HCT116 (cell line): ENCODE results near the gene FHOD3. TPM values are rescaled to one million over a fixed set of nuclear protein-coding genes. Genes with fewer than 3 reads are reported as not detected.

Experiments used
- ATAC-seq: fragments of 200-7000 bp; cut with Tn5 transposase; 2 replicates; pipeline ENCODE4 v1.9.1; 2020; ENCODE audit warnings: mild to moderate bottlenecking, moderate library complexity
- BruUV-seq: library from RNA; stranded (reverse); fragments of 400-500 nt; replicated peaks from 2 replicates; lab custom pipeline; 2021; lab: Mats Ljungman, UMichigan
- CTCF ChIA-PET: fragments of 300-600 bp; sonication (Branson Sonifier 250); formaldehyde crosslinking; loops from one replicate; lab custom pipeline; 2021; ENCODE audit warnings: antibody characterized with exemption; lab: Charles Lee
- POLR2A ChIA-PET: fragments of 300-600, 350-600 bp; sonication (Branson Sonifier 250); formaldehyde crosslinking; loops from one replicate; lab custom pipeline; 2021; ENCODE audit warnings: antibody characterized with exemption; lab: Charles Lee
- RAD21 ChIA-PET, 2 experiments: fragments of 300-600 bp; sonication (Branson Sonifier 250); formaldehyde crosslinking; loops; one replicate each; lab custom pipeline; 2023; ENCODE audit warnings: low total read pairs in 2 of 2; ENCODE audit not compliant: uncharacterized antibody in 2 of 2, unreplicated experiment in 2 of 2, low non-redundant PET in 1 of 2; lab: Charles Lee
- DNase-seq: peaks from one replicate; pipeline ENCODE4 v3.0.0-alpha.2; 2010; ENCODE audit warnings: low read depth, low spot score
- H2AFZ ChIP-seq: fragments of 200-600 bp; shearing (Covaris generic), sonication (generic); 2 replicates; pipeline ENCODE4 v1.6.1; 2017; ENCODE audit warnings: low read depth, mixed run types, mixed read lengths, antibody characterized with exemption, low read length; ENCODE audit not compliant: poor library complexity, severe bottlenecking
- H3K27ac ChIP-seq: 2 replicates; pipeline ENCODE4 v1.5.1; 2012; ENCODE audit warnings: low read depth, low read length
- H3K27me3 ChIP-seq: fragments of 200-600 bp; sonication (generic); 2 replicates; pipeline ENCODE4 v1.6.1; 2016; ENCODE audit warnings: mixed run types, low read length, mixed read lengths; ENCODE audit not compliant: insufficient read depth
- H3K36me3 ChIP-seq, 2 experiments: fragments of 200-500 bp in 1 of 2; fragments of 200-600 bp in 1 of 2; sonication (Bioruptor generic) in 1 of 2; sonication (generic) in 1 of 2; 2 replicates each; pipeline versions ENCODE4 v1.5.1 to v1.6.1; 2014 to 2016; ENCODE audit warnings: low read length in 2 of 2, inconsistent platforms in 1 of 2, mixed read lengths in 1 of 2, mixed run types in 1 of 2; ENCODE audit not compliant: insufficient read depth in 2 of 2, control insufficient read depth in 1 of 2
- H3K4me1 ChIP-seq, 2 experiments: fragments of 200-600 bp in 1 of 2; sonication (generic) in 1 of 2; 2 replicates each; pipeline versions ENCODE4 v1.5.1 to v1.6.1; 2012 to 2017; ENCODE audit warnings: low read length in 2 of 2, inconsistent platforms in 1 of 2, mild to moderate bottlenecking in 1 of 2, mixed read lengths in 1 of 2, mixed run types in 1 of 2, moderate library complexity in 1 of 2; ENCODE audit not compliant: insufficient read depth in 2 of 2, control insufficient read depth in 1 of 2
- H3K4me2 ChIP-seq: fragments of 200-600 bp; sonication (generic); 2 replicates; pipeline ENCODE4 v1.6.1; 2017; ENCODE audit warnings: mixed run types, low read length, mixed read lengths
- H3K4me3 ChIP-seq, 2 experiments: fragments of 200-600 bp in 1 of 2; sonication (generic) in 1 of 2; replicated peaks in 1 of 2; 2 replicates each; pipeline ENCODE4 v1.5.1; 2011 to 2016; ENCODE audit warnings: low read length in 2 of 2, control low read depth in 1 of 2, low read depth in 1 of 2, mild to moderate bottlenecking in 1 of 2, mixed read lengths in 1 of 2, mixed run types in 1 of 2
- H3K79me2 ChIP-seq: fragments of 200-600 bp; sonication (generic); 2 replicates; pipeline ENCODE4 v1.6.1; 2017; ENCODE audit warnings: mild to moderate bottlenecking, mixed run types, low read length, moderate library complexity, mixed read lengths; ENCODE audit not compliant: insufficient read depth
- H3K9ac ChIP-seq: fragments of 200-600 bp; sonication (generic); 2 replicates; pipeline ENCODE4 v1.6.1; 2016; ENCODE audit warnings: low read length, mixed read lengths
- H3K9me2 ChIP-seq: fragments of 200-600 bp; sonication (generic), shearing (Covaris generic); 2 replicates; pipeline ENCODE4 v1.6.1; 2017; ENCODE audit warnings: mixed run types, mild to moderate bottlenecking, moderate library complexity; ENCODE audit not compliant: insufficient read depth
- H3K9me3 ChIP-seq, 2 experiments: fragments of 200-500 bp in 1 of 2; fragments of 200-600 bp in 1 of 2; sonication (Bioruptor generic) in 1 of 2; sonication (generic) in 1 of 2; 2 replicates each; pipeline ENCODE4 v1.6.1; 2014 to 2017; ENCODE audit warnings: low read length in 2 of 2, mixed read lengths in 2 of 2, inconsistent platforms in 1 of 2, low read depth in 1 of 2, mild to moderate bottlenecking in 1 of 2, mixed run types in 1 of 2, moderate library complexity in 1 of 2; ENCODE audit not compliant: control insufficient read depth in 1 of 2, insufficient read depth in 1 of 2
- H4K20me1 ChIP-seq: fragments of 200-600 bp; sonication (generic), shearing (Covaris generic); 2 replicates; pipeline ENCODE4 v1.6.1; 2017; ENCODE audit warnings: mixed run types, mild to moderate bottlenecking, moderate library complexity; ENCODE audit not compliant: insufficient read depth
- ATF3 ChIP-seq: IDR thresholded peaks from 2 replicates; pipeline ENCODE4 v1.6.1; 2012
- CBX3 ChIP-seq: IDR thresholded peaks from 2 replicates; pipeline ENCODE4 v1.6.1; 2012; ENCODE audit warnings: low read depth
- CEBPB ChIP-seq: IDR thresholded peaks from 2 replicates; pipeline ENCODE4 v1.6.1; 2012; ENCODE audit warnings: low read depth
- CTCF ChIP-seq, 3 experiments: fragments of 200-600 bp in 1 of 3; sonication (generic) in 1 of 3; IDR thresholded peaks in 2 of 3; conservative IDR thresholded peaks in 1 of 3; 2 replicates each; pipeline ENCODE4 v1.5.1; 2012 to 2017; ENCODE audit warnings: low read depth in 2 of 3, low read length in 2 of 3, antibody characterized with exemption in 1 of 3, borderline replicate concordance in 1 of 3, control low read depth in 1 of 3, mild to moderate bottlenecking in 1 of 3, mixed read lengths in 1 of 3, mixed run types in 1 of 3, moderate library complexity in 1 of 3; ENCODE audit not compliant: insufficient read depth in 1 of 3
- EZH2 ChIP-seq: fragments of 200-600 bp; sonication (generic); IDR thresholded peaks from 2 replicates; pipeline ENCODE4 v1.6.1; 2017; ENCODE audit warnings: antibody characterized with exemption, mixed run types
- FOSL1 ChIP-seq: IDR thresholded peaks from 2 replicates; pipeline ENCODE4 v1.6.1; 2012; ENCODE audit warnings: low read depth
- POLR2AphosphoS5 ChIP-seq: IDR thresholded peaks from 2 replicates; pipeline ENCODE4 v1.6.1; 2011; ENCODE audit warnings: mild to moderate bottlenecking, low read depth, low read length, moderate library complexity
- RAD21 ChIP-seq: IDR thresholded peaks from 2 replicates; pipeline ENCODE4 v1.6.1; 2012; ENCODE audit warnings: low read depth, mild to moderate bottlenecking
- REST ChIP-seq: IDR thresholded peaks from 2 replicates; pipeline ENCODE4 v1.6.1; 2012; ENCODE audit warnings: low read depth
- SIN3A ChIP-seq: IDR thresholded peaks from 2 replicates; pipeline ENCODE4 v1.6.1; 2012; ENCODE audit warnings: low read depth
- SRF ChIP-seq: IDR thresholded peaks from 2 replicates; pipeline ENCODE4 v1.6.1; 2012; ENCODE audit warnings: low read depth
- TCF7L2 ChIP-seq: IDR thresholded peaks from 2 replicates; pipeline ENCODE4 v1.7.0; 2011; ENCODE audit warnings: borderline replicate concordance, inconsistent platforms; ENCODE audit not compliant: insufficient read depth, insufficient read length; ENCODE audit errors: extremely low read depth
- ZBTB33 ChIP-seq: IDR thresholded peaks from 2 replicates; pipeline ENCODE4 v1.6.1; 2011; ENCODE audit warnings: mild to moderate bottlenecking, low read length, moderate library complexity; ENCODE audit not compliant: insufficient replicate concordance; ENCODE audit errors: extremely low read depth
- ZNF274 ChIP-seq: fragments of 200-500 bp; sonication (Bioruptor generic); IDR thresholded peaks from 2 replicates; pipeline ENCODE4 v1.6.1; 2014; ENCODE audit warnings: mild to moderate bottlenecking, low read depth, low read length, inconsistent platforms
- intact Hi-C: fragments of 100-400 bp; cut with micrococcal nuclease; formaldehyde crosslinking; loops from 2 replicates; pipeline ENCODE4 v1.10.0; 2022
- total RNA-seq: library from RNA; stranded (reverse); gene quantifications from one replicate; pipeline ENCODE4 v1.2.1, GENCODE V29; 2021; ENCODE audit not compliant: unreplicated experiment

Gene FHOD3
- total RNA-seq, 1 experiment from 2014 or later: 4.0 TPM

- CTCF ChIA-PET: no interaction called here
- Histone ChIP-seq H3K9ac (no peak overlapping the region), H3K9me2 (no peaks in the 10 kb centered on the region), H3K27me3 (no peaks in the 10 kb centered on the region), H3K4me1 (no peaks in the 10 kb centered on the region), H3K4me2 (no peak overlapping the region)
- BruUV-seq: no TSS peak
- no peak for ATAC-seq
- no peak for TF ChIP-seq ZNF274
- TF ChIP-seq CTCF (IDR thresholded peaks at IDR 0.05 in 2 of 3, conservative IDR thresholded peaks at IDR 0.05 in 1 of 3; ENCODE audit: borderline replicate concordance in 1 of 3, insufficient read depth in 1 of 3, low read depth in 2 of 3, low read length in 2 of 3): no peak
- TF ChIP-seq TCF7L2: no peak
- TF ChIP-seq SIN3A: no peak
- TF ChIP-seq REST: no peak
- no peak for TF ChIP-seq SRF
- no peak for TF ChIP-seq CBX3
- TF ChIP-seq POLR2AphosphoS5: no peak
- TF ChIP-seq EZH2: no peak
- TF ChIP-seq ATF3: no peak
- no peak for TF ChIP-seq FOSL1
- TF ChIP-seq ZBTB33: no peak
- no peak for TF ChIP-seq CEBPB
- TF ChIP-seq RAD21: no peak
- TF ChIP-seq, all 23 proteins: peak for 0
- ChIA-PET POLR2A (no interaction called here), RAD21 (no interaction called here)
- H3K27ac ChIP-seq: no peak overlapping the region
- no peak overlapping the region for H2AFZ ChIP-seq
- H3K79me2 ChIP-seq: no peaks in the 10 kb centered on the region; the same call in 1 of the 2 replicates
- no peak for DNase-seq
- no peaks in the 10 kb centered on the region for H3K9me3 ChIP-seq
- no peaks in the 10 kb centered on the region for H4K20me1 ChIP-seq
- H3K4me3 ChIP-seq: no peak overlapping the region
- peaks cover 6% of the 10 kb centered on the region in 2 experiments; a peak in 2 of 4 replicates for H3K36me3 ChIP-seq
- intact Hi-C loops: no loop called here
Measured at GRCh38 chr18:36811955-36812354, 514.4 kb downstream of the FHOD3 start.
